SKM-1 (cell line): ENCODE measurements around the gene TPK1.
"Not testable (repeated sequence)": the region's sequence is repeated elsewhere in the genome, so short reads cannot be mapped to it uniquely, and the experiment has no call there.

Experiments
- DNase-seq: peaks from one replicate; lab custom pipeline; 2025; ENCODE audit not compliant: unreplicated experiment; lab: John Stamatoyannopoulos, UW

The TPK1 gene

GRCh38 chr7:144641389-144642044 lies 194.3 kb downstream of the TPK1 start:
- DNase-seq = no peak

- no peak for DNase-seq
Observed at GRCh38 chr7:144632724-144633123, 203.1 kb downstream of the TPK1 start.

DNA sequence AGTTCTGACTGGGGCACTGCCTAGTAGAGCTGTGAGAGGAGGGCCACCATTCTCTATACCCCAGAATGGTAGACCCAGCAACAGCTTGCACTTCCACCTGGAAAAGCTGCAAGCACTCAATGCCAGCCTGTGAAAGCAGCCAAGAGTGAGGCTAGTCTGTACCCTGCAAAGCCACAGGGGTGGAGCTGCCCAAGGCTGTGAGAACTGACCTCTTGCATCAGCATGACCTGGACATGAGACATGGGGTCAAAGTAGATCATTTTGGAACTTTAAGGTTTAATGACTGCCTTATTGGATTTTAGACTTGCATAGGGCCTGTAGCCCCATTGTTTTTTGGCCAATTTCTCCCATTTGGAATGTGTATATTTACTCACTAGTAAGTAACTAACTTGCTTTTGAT lies 206.3 kb downstream of the TPK1 start:
- DNase-seq = no peak

GRCh38 chr7:144629011-144629410 lies 206.8 kb downstream of the TPK1 start:
- DNase-seq = no peak

- no peak for DNase-seq
Observed at GRCh38 chr7:144628176-144628575, 207.7 kb downstream of the TPK1 start.

- DNase-seq = no peak
Observed at GRCh38 chr7:144622745-144623144, 213.1 kb downstream of the TPK1 start.

GRCh38 chr7:144606261-144606660 lies 229.6 kb downstream of the TPK1 start:
- no peak for DNase-seq

GRCh38 chr7:144596953-144597352 lies 238.9 kb downstream of the TPK1 start:
- no peak for DNase-seq

- DNase-seq = no peak
Observed at GRCh38 chr7:144594580-144594979, 241.3 kb downstream of the TPK1 start.

DNA sequence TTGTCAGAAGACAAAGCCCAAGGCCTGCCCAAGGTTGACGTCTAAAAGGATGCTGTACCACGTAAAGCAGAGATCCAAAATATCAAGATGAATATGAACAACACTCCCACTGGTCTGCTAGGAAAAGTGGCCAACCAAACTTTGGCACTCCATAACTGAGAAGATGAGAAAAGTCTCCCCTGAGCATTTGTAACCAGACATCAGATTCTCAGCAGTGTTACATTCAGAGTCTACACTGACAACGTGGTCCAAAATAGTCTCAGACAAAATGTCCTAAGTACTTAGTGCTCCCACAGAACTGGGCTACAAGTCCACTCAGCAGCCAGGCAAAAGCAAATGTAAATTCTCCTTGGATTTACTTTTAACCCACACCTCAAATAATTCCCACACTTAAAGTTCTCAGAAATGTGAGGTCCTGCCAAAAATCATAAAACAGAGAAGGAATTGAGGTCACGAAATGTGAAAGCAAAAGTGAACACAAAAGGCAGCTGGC lies 247.2 kb downstream of the TPK1 start:
- DNase-seq = no peak

GRCh38 chr7:144587701-144588100 lies 248.2 kb downstream of the TPK1 start:
- DNase-seq = no peak

DNA sequence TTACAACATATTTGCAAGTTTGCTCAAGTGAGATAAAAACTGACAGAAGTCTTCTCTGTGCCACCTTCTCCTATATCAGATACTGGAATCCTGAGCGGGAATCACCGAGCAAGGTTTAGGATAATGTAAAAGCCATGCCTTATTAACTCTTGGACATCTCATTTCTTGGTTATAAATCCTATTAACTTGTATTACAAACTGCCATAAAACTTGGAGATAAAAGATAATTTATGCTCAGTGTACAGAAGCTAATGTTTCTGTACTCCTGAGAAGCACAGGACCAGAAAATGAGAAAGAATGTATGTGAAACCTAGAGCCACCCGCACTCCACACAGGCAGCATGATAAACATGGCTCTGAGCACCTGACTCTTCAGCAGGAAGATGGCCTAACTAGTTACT lies 251.1 kb downstream of the TPK1 start:
- DNase-seq = no peak

GRCh38 chr7:144579687-144580086 lies 256.2 kb downstream of the TPK1 start:
- DNase-seq = no peak

DNA sequence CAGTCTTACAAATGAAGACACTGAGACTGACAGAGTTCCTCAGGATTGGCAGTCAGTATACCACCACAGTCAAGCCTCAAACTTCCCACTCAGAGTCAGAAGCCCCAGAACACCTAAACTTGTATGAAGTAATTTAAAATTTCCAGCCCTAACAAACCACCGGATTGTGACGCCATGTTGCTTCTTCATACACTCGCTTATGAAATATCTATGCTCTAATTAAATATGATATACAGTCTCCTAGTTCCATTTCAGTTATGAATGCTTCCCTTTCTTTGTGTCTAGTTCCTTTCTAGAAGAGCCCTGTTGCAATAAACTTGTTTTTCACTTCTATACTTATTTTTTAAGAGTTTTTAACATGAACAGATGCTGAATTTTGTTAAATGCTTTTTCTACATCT lies 260.4 kb downstream of the TPK1 start:
- DNase-seq = no peak

DNA sequence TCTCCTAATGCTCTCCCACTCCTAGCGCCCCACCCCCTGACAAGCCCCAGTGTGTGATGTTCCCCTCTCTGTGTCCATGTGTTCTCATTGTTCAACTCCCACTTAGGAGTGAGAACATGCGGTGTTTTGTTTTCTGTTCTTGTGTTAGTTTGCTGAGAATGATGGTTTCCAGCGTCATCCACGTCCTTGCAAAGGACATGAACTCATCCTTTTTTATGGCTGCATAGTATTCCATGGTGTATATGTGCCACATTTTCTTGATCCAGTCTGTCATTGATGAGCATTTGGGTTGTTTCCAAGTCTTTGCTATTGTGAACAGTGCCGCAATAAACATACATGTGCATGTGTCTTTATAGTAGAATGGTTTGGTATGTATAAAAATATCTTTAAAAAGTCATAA lies 261.1 kb downstream of the TPK1 start:
- DNase-seq = not testable (repeated sequence)

DNA sequence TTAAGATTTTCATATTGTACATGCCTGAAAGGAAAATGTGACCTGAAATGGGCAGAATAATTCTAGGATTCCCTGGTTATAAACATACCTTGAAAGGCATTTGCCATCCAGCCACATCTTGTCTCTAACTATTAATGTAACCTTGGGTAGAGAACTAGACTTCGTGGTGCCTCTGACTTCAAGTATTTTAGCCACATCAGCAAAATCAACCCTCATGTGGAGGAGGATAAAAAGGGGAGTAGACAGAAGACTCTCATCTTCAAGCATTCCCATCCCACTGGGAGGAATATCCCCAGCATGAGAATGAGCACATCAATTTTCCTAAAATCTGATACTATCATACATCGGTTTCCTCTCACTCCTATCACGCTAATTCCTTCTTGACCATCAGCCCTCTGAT lies 267.6 kb downstream of the TPK1 start:
- DNase-seq = no peak

DNA sequence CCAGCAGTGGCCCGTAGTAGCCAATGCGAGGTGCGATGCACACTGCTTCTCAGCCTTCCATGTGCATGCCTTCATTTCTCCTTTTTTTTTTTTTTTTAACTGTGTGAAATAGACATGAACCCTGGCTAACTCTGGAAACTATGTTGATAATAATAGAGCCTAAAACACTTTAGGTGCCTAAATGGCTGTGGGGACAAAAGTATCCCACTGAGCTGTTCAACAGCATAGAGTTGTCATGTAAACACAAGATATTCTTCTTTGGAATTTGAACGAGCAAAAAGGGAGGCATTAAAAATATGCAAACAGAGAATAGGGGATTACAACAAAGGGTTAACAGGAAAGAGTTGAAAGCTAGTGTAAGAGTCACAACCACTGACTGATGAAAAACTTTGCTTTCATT lies 270.3 kb downstream of the TPK1 start:
- DNase-seq = no peak

- no peak for DNase-seq
Observed at GRCh38 chr7:144549861-144550260, 286.0 kb downstream of the TPK1 start.

DNA sequence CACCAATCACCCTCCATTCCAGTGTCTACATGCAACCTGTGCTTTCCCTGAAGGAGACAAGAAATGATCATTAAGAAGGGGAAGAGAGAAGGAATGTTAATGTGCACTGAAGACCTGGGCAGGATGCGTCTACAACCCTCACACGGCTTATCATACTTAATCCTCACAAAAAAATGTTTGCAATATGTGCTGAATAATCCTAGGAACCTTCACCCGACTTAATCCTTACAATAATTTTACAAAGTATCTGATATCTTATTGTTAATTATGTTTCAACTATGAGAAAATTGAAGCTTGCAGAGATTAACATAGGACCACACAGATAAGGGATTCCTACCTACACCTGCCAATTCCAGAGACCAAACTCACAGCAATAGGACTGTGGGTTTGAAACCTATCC lies 287.3 kb downstream of the TPK1 start:
- no peak for DNase-seq

GRCh38 chr7:144547888-144548287 lies 288.0 kb downstream of the TPK1 start:
- DNase-seq = no peak

GRCh38 chr7:144546782-144547181 lies 289.1 kb downstream of the TPK1 start:
- DNase-seq = no peak

GRCh38 chr7:144545330-144545729 lies 290.5 kb downstream of the TPK1 start:
- DNase-seq = no peak

DNA sequence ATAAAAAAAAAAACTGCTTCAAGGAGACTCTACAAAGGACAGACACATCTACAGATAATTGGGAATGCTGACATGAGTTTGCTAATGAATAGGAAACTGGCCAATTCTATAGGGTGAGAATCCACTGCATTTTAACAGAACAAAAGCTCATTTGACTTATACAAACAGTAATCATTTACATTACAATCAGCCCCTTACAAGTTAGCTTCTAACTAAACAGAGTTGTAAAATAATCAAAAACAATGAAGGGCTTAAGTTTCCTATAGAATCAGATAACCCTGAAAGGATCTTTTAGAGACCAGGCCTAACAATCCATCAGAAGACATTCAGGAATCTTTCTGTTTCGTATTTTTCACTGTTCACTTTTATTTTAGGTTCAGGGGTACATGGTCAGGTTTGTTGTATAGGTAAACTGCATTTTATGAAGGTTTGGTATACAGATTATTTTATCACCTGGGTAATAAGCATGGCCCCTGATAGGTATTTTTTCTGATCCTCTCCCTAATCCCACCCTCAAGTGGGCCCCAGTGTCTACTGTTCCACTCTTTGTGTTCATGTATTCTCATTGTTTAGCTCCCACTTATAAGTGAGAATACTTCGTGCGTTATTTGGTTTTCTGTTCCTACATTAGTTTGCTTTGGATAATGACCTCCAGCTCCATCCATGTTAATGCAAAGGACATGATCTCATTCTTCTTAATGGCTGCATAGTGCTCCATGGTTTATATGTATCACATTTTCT lies 301.0 kb downstream of the TPK1 start:
- DNase-seq = no peak
